GM06990 (cell line): ENCODE data around the gene CPA3.

Experiments
- DNase-seq: peaks from one replicate; pipeline ENCODE4 v3.0.0-alpha.2; 2011; ENCODE audit not compliant: insufficient read length; ENCODE audit errors: extremely low read depth
- H3K27me3 ChIP-seq: replicated peaks from 2 replicates; pipeline ENCODE4 v1.6.0; 2011; ENCODE audit warnings: low read length; ENCODE audit not compliant: control insufficient read depth, insufficient read depth
- H3K36me3 ChIP-seq: 2 replicates; pipeline ENCODE4 v1.5.1; 2011; ENCODE audit warnings: low read length; ENCODE audit not compliant: control insufficient read depth, insufficient read depth
- H3K4me3 ChIP-seq: replicated peaks from 2 replicates; pipeline ENCODE4 v1.5.1; 2011; ENCODE audit warnings: low read depth, mild to moderate bottlenecking, control low read depth, low read length
- CTCF ChIP-seq: IDR thresholded peaks from 2 replicates; pipeline ENCODE4 v1.5.1; 2011; ENCODE audit warnings: low read length, control low read depth, mild to moderate bottlenecking, inconsistent platforms; ENCODE audit not compliant: insufficient read depth, poor library complexity, severe bottlenecking

CPA3 gene

GRCh38 chr3:148903941-148904340 lies 38.8 kb downstream of the CPA3 start:
- no peak for DNase-seq
- TF ChIP-seq CTCF: no peak
- no peaks in the 10 kb centered on the region for H3K36me3 ChIP-seq
- no peaks in the 10 kb centered on the region; the same call in 1 of the 2 replicates for H3K27me3 ChIP-seq
- no peak overlapping the region for H3K4me3 ChIP-seq

- no peak for TF ChIP-seq CTCF
- Histone ChIP-seq H3K36me3 (no peaks in the 10 kb centered on the region), H3K4me3 (no peak overlapping the region)
Observed at GRCh38 chr3:148906667-148907066, 41.6 kb downstream of the CPA3 start.

GRCh38 chr3:148911173-148911572 lies 46.1 kb downstream of the CPA3 start:
- H3K4me3 ChIP-seq: no peak overlapping the region
- no peak for TF ChIP-seq CTCF
- H3K36me3 ChIP-seq: no peaks in the 10 kb centered on the region
- H3K27me3 ChIP-seq: no peaks in the 10 kb centered on the region; the same call in none of the 2 replicates
- no peak for DNase-seq

More at GRCh38 chr3:148906667-148907066, 41.6 kb downstream of the CPA3 start:
- DNase-seq: no peak
- no peaks in the 10 kb centered on the region; the same call in none of the 2 replicates for H3K27me3 ChIP-seq

GRCh38 chr3:148911592-148911991 lies 46.5 kb downstream of the CPA3 start:
- TF ChIP-seq CTCF: no peak
- Histone ChIP-seq H3K36me3 (no peaks in the 10 kb centered on the region), H3K4me3 (no peak overlapping the region), H3K27me3 (no peaks in the 10 kb centered on the region; the same call in none of the 2 replicates)
- no peak for DNase-seq

- no peaks in the 10 kb centered on the region; the same call in 1 of the 2 replicates for H3K27me3 ChIP-seq
- TF ChIP-seq CTCF: no peak
- H3K36me3 ChIP-seq: no peaks in the 10 kb centered on the region
- H3K4me3 ChIP-seq: no peak overlapping the region
- DNase-seq: no peak
Observed at GRCh38 chr3:148914936-148915690, 50.0 kb downstream of the CPA3 start.

GRCh38 chr3:148916132-148916531 lies 51.0 kb downstream of the CPA3 start:
- no peak for TF ChIP-seq CTCF
- H3K4me3 ChIP-seq: no peak overlapping the region
- no peaks in the 10 kb centered on the region for H3K36me3 ChIP-seq
- H3K27me3 ChIP-seq: no peaks in the 10 kb centered on the region; the same call in 1 of the 2 replicates
- no peak for DNase-seq
